A673 (cell line): ENCODE data around the gene ITPR1. TPM values are rescaled to one million over a fixed set of nuclear protein-coding genes. Genes with fewer than 3 reads are reported as not detected.

Experiments used
- BruUV-seq: library from RNA; stranded (reverse); fragments of 400-500 nt; replicated peaks from 2 replicates; lab custom pipeline; 2021; lab: Mats Ljungman, UMichigan
- CTCF ChIA-PET: fragments of 300-600 bp; sonication (Branson Sonifier 250); formaldehyde crosslinking; loops from one replicate; lab custom pipeline; 2022; ENCODE audit warnings: antibody characterized with exemption; lab: Charles Lee
- POLR2A ChIA-PET: fragments of 300-600 bp; sonication (Branson Sonifier 250); formaldehyde crosslinking; loops from one replicate; lab custom pipeline; 2022; ENCODE audit warnings: antibody characterized with exemption; ENCODE audit not compliant: low non-redundant PET; lab: Charles Lee
- DNase-seq: peaks from one replicate; pipeline ENCODE4 v3.0.0-alpha.2; 2015; ENCODE audit warnings: low spot score
- H3K27ac ChIP-seq: fragments of 200-600 bp; sonication (generic); 2 replicates; pipeline ENCODE4 v1.5.1; 2016; ENCODE audit warnings: mixed run types, low read depth, mild to moderate bottlenecking, mixed read lengths, antibody characterized with exemption, low read length; ENCODE audit not compliant: poor library complexity, severe bottlenecking
- H3K27me3 ChIP-seq: fragments of 200-600 bp; sonication (generic); replicated peaks from 2 replicates; pipeline ENCODE4 v1.6.1; 2017; ENCODE audit warnings: mixed run types, low read depth, mild to moderate bottlenecking, mixed read lengths, antibody characterized with exemption, low read length; ENCODE audit not compliant: insufficient read depth, poor library complexity
- H3K36me3 ChIP-seq: fragments of 200-600 bp; sonication (generic); 2 replicates; pipeline ENCODE4 v1.6.1; 2016; ENCODE audit warnings: mixed run types, mild to moderate bottlenecking, mixed read lengths, antibody characterized with exemption, low read length; ENCODE audit not compliant: insufficient read depth, poor library complexity, severe bottlenecking
- H3K4me1 ChIP-seq: fragments of 200-600 bp; sonication (generic); 2 replicates; pipeline ENCODE4 v1.6.1; 2017; ENCODE audit warnings: mixed run types, mild to moderate bottlenecking, mixed read lengths, antibody characterized with exemption, low read length; ENCODE audit not compliant: insufficient read depth, poor library complexity, severe bottlenecking
- H3K4me3 ChIP-seq: fragments of 200-600 bp; sonication (generic); 2 replicates; pipeline ENCODE4 v1.5.1; 2016; ENCODE audit warnings: low read depth, mixed run types, mild to moderate bottlenecking, mixed read lengths, low read length; ENCODE audit not compliant: poor library complexity, severe bottlenecking
- H3K9me3 ChIP-seq: fragments of 200-600 bp; sonication (generic); 2 replicates; pipeline ENCODE4 v1.6.1; 2016; ENCODE audit warnings: mixed run types, low read depth, mild to moderate bottlenecking, mixed read lengths, antibody characterized with exemption, low read length; ENCODE audit not compliant: poor library complexity, severe bottlenecking
- CTCF ChIP-seq: fragments of 300-800, 200-600 bp; sonication (generic); conservative IDR thresholded peaks from 2 replicates; pipeline ENCODE4 v1.5.1; 2017; ENCODE audit warnings: low read depth, mild to moderate bottlenecking, antibody characterized with exemption, low read length, moderate library complexity, mixed read lengths
- EZH2 ChIP-seq: fragments of 200-600 bp; sonication (generic); IDR thresholded peaks from 2 replicates; pipeline ENCODE4 v1.6.1; 2017; ENCODE audit warnings: borderline replicate concordance, low read depth, mild to moderate bottlenecking, mixed read lengths, antibody characterized with exemption, low read length; ENCODE audit not compliant: poor library complexity, severe bottlenecking
- intact Hi-C: fragments of 100-400 bp; cut with micrococcal nuclease; formaldehyde crosslinking; loops from one replicate; pipeline ENCODE4 v1.10.0; 2022; ENCODE audit not compliant: unreplicated experiment
- total RNA-seq: library from RNA; stranded (reverse); gene quantifications from 2 replicates; pipeline ENCODE4 v1.2.3, GENCODE V29; 2021

The ITPR1 gene
- total RNA-seq, 1 experiment from 2014 or later, result 8.6 TPM

GRCh38 chr3:4833471-4833870, 340.3 kb downstream of the ITPR1 start:
- POLR2A ChIA-PET, result no interaction called here
- intact Hi-C loops, result no loop called here
- no peak overlapping the region for H3K4me3 ChIP-seq
- CTCF ChIA-PET, result no interaction called here
- no peak overlapping the region for H3K27ac ChIP-seq
- H3K36me3 ChIP-seq, result no peaks in the 10 kb centered on the region
- TF ChIP-seq EZH2 (no peak), CTCF (no peak)
- no peaks in the 10 kb centered on the region for H3K9me3 ChIP-seq
- no peaks in the 10 kb centered on the region for H3K27me3 ChIP-seq
- H3K4me1 ChIP-seq, result peaks cover 4% of the 10 kb centered on the region
- BruUV-seq, result no TSS peak
- DNase-seq, result no peak

GRCh38 chr3:4834403-4834866, 341.3 kb downstream of the ITPR1 start:
- intact Hi-C loops, result no loop called here
- CTCF ChIA-PET, result no interaction called here
- POLR2A ChIA-PET, result no interaction called here

GRCh38 chr3:4835616-4836043, 342.5 kb downstream of the ITPR1 start:
- CTCF ChIA-PET, result no interaction called here
- TF ChIP-seq EZH2 (no peak), CTCF (no peak)
- H3K36me3 ChIP-seq, result no peaks in the 10 kb centered on the region
- no TSS peak for BruUV-seq
- H3K4me3 ChIP-seq, result no peak overlapping the region
- intact Hi-C loops, result no loop called here
- H3K27me3 ChIP-seq, result no peaks in the 10 kb centered on the region
- H3K4me1 ChIP-seq, result peaks cover 12% of the 10 kb centered on the region
- H3K9me3 ChIP-seq, result no peaks in the 10 kb centered on the region
- POLR2A ChIA-PET, result interaction anchor here (0.6 kb wide), 1 partner anchor 45 kb away, joined by 3 read pairs; no protein-coding TSS in a partner anchor
- no peak overlapping the region for H3K27ac ChIP-seq
- peak; percentile 44 for DNase-seq

More at GRCh38 chr3:4834403-4834866, 341.3 kb downstream of the ITPR1 start:
- no TSS peak for BruUV-seq
- no peak overlapping the region for H3K4me3 ChIP-seq
- H3K9me3 ChIP-seq, result no peaks in the 10 kb centered on the region
- no peak overlapping the region for H3K27ac ChIP-seq
- peaks cover 4% of the 10 kb centered on the region for H3K4me1 ChIP-seq
- no peaks in the 10 kb centered on the region for H3K27me3 ChIP-seq
- no peaks in the 10 kb centered on the region for H3K36me3 ChIP-seq
- TF ChIP-seq CTCF (no peak), EZH2 (no peak)
- no peak for DNase-seq
